ENCODE data around the gene CTNNA2.

The CTNNA2 gene

DNA sequence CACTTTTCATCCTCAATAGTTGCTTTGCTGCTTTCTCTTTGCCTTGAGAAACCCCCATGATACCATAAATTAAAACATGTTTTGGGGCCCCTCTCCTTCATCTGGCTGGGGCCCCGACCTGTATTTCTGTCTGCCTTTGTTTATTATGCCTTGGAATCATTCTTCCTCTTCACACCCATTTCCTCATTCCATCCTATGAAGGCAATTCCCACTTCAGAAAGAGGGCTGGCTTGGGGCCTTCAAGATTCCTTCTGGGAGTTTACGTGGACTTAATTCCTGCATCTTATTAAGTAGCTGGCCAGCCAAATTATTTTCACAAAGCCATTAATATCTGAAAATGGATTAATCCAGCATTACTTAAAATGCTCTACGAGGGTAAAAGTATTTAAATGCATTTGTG lies 798.5 kb downstream of the CTNNA2 start:
- Histone ChIP-seq H4K91ac (ENCODE audit: low read length) (no peak overlapping the region), H3K14ac (ENCODE audit: low read length in 2 of 2) (no peak overlapping the region), H3K36me3 (ENCODE audit: control insufficient read depth in 1 of 2, insufficient read depth in 2 of 2, low read depth in 1 of 2, low read length in 2 of 2) (no peaks in the 10 kb centered on the region), H3K4me3 (ENCODE audit: insufficient read depth in 1 of 2, low read depth in 1 of 2, low read length in 2 of 2) (no peak overlapping the region), H3K18ac (ENCODE audit: low read depth in 1 of 2, low read length in 2 of 2) (no peak overlapping the region), H3K27ac (ENCODE audit: low read length, poor library complexity, severe bottlenecking) (no peak overlapping the region), H2AFZ (ENCODE audit: low read depth, low read length) (no peak overlapping the region), H3K27me3 (ENCODE audit: control insufficient read depth in 1 of 2, insufficient read depth in 1 of 2, low read length in 2 of 2) (peaks cover 0 to 22% of the 10 kb centered on the region in 2 experiments), H3K4me2 (ENCODE audit: low read length, poor library complexity, severe bottlenecking) (no peak overlapping the region), H3K4me1 (ENCODE audit: control insufficient read depth, insufficient read depth, low read depth, low read length) (no peaks in the 10 kb centered on the region), H3K4ac (ENCODE audit: low read depth in 1 of 2, low read length in 2 of 2) (no peak overlapping the region), H2BK120ac (ENCODE audit: low read depth, low read length) (no peak overlapping the region), H2AK5ac (ENCODE audit: low read length, severe bottlenecking) (no peak overlapping the region), H2BK15ac (ENCODE audit: low read depth, poor library complexity, severe bottlenecking) (no peak overlapping the region), H4K8ac (ENCODE audit: low read length) (no peak overlapping the region), H3K9ac (ENCODE audit: low read length) (no peak overlapping the region), H3K23ac (ENCODE audit: low read length in 2 of 2) (no peak overlapping the region), H2BK12ac (ENCODE audit: low read length in 2 of 2) (no peak overlapping the region), H3K79me1 (replicated peaks; ENCODE audit: low read length, poor library complexity, severe bottlenecking) (no peaks in the 10 kb centered on the region), H3K9me3 (ENCODE audit: control insufficient read depth, low read length) (no peaks in the 10 kb centered on the region), H2BK5ac (ENCODE audit: low read depth, low read length, poor library complexity, severe bottlenecking) (no peak overlapping the region)
- 30% methylated on average over 1 of the region's 3 CpGs for WGBS
- DNase-seq, result peak; percentile 20

DNA sequence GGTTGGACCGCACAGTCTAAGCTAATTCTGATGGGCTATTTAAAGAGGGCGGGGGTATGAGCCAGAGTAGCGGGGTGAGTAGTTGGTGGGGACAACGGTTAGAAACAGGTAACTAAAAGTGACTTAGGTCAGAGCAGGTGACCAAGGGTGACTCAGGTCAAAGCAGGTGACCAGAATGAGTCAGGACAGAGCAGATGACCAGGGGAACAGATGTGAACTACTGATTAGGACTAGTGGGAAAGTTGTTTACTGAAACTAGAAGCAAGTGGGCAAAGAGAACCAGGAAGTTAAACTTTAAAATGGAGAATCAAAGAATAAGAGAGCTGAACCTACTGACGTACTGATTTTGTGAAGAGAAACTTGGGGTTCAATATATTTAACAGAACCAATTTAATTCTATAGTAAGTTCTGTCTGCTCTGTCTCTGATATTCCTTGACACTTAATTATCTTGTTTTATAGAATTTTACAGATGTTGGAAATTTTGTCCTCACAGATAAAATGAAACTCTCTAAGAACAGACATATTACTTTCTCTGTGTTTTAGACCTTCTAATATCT lies 799.5 kb downstream of the CTNNA2 start:
- Histone ChIP-seq H4K91ac (ENCODE audit: low read length) (no peak overlapping the region), H2BK12ac (ENCODE audit: low read length in 2 of 2) (peak overlapping the region in 1 of 2 experiments; percentile 18)

DNA sequence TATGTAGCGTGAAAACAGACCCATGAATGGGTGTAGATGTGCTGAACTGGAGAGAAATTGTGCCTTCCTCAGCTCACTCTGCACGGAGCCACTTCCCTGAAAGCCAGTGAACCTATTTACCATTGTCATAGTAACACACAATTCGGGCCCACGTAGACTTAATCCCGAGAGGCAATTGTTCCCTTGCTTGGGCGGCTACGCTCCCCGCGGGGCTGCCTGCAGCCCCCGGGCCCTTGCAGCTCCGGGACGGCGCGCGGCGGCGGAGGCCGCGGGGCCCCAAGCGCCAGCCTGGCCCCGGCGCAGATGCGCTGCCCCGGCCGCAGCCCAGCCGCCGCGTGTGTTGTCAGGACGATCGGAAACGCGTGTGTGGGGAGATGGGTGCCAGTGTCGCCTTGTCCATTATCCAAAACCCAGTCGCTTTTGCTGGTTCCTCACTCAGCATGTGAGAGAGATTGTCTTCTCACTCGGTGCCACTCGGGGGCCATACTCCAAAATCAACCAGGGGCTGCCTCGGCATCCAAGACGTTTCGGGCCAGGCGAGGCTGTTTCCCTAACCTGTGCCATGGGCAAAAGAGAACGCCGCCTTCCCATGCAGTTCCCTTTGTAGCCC lies 809.6 kb downstream of the CTNNA2 start:
- peaks cover 0 to 37% of the 10 kb centered on the region in 2 experiments for H3K27me3 ChIP-seq (ENCODE audit: control insufficient read depth in 1 of 2, insufficient read depth in 1 of 2, low read length in 2 of 2)
- no peak overlapping the region for H2BK15ac ChIP-seq (ENCODE audit: low read depth, poor library complexity, severe bottlenecking)
- H4K91ac ChIP-seq (ENCODE audit: low read length), result no peak overlapping the region
- H3K4me2 ChIP-seq (ENCODE audit: low read length, poor library complexity, severe bottlenecking), result no peak overlapping the region
- no peaks in the 10 kb centered on the region for H3K36me3 ChIP-seq (ENCODE audit: control insufficient read depth in 1 of 2, insufficient read depth in 2 of 2, low read depth in 1 of 2, low read length in 2 of 2)
- H3K9me3 ChIP-seq (ENCODE audit: control insufficient read depth, low read length), result no peaks in the 10 kb centered on the region
- no peak overlapping the region for H2AK5ac ChIP-seq (ENCODE audit: low read length, severe bottlenecking)
- H3K27ac ChIP-seq (ENCODE audit: low read length, poor library complexity, severe bottlenecking), result no peak overlapping the region
- 94% methylated on average over 39 of the region's 42 CpGs for WGBS
- H3K18ac ChIP-seq (ENCODE audit: low read depth in 1 of 2, low read length in 2 of 2), result peak overlapping the region in 1 of 2 experiments; percentile 34
- no peak overlapping the region for H3K4ac ChIP-seq (ENCODE audit: low read depth in 1 of 2, low read length in 2 of 2)
- H3K14ac ChIP-seq (ENCODE audit: low read length in 2 of 2), result peak overlapping the region in 1 of 2 experiments; percentile 71
- no peak for DNase-seq
- H2BK12ac ChIP-seq (ENCODE audit: low read length in 2 of 2), result no peak overlapping the region
- H4K8ac ChIP-seq (ENCODE audit: low read length), result no peak overlapping the region
- H2AFZ ChIP-seq (ENCODE audit: low read depth, low read length), result no peak overlapping the region
- peak overlapping the region in 1 of 2 experiments; percentile 45 for H3K4me3 ChIP-seq (ENCODE audit: insufficient read depth in 1 of 2, low read depth in 1 of 2, low read length in 2 of 2)
- H3K4me1 ChIP-seq (ENCODE audit: control insufficient read depth, insufficient read depth, low read depth, low read length), result no peaks in the 10 kb centered on the region
- no peaks in the 10 kb centered on the region for H3K79me1 ChIP-seq (replicated peaks; ENCODE audit: low read length, poor library complexity, severe bottlenecking)
- H3K23ac ChIP-seq (ENCODE audit: low read length in 2 of 2), result no peak overlapping the region
- no peak overlapping the region for H2BK5ac ChIP-seq (ENCODE audit: low read depth, low read length, poor library complexity, severe bottlenecking)
- H2BK120ac ChIP-seq (ENCODE audit: low read depth, low read length), result no peak overlapping the region
- H3K9ac ChIP-seq (ENCODE audit: low read length), result peak overlapping the region; percentile 33

More for the DNA sequence above, 799.5 kb downstream of the CTNNA2 start:
- Histone ChIP-seq H2AFZ (ENCODE audit: low read depth, low read length) (no peak overlapping the region), H3K14ac (ENCODE audit: low read length in 2 of 2) (no peak overlapping the region), H3K4me1 (ENCODE audit: control insufficient read depth, insufficient read depth, low read depth, low read length) (no peaks in the 10 kb centered on the region), H3K18ac (ENCODE audit: low read depth in 1 of 2, low read length in 2 of 2) (no peak overlapping the region), H4K8ac (ENCODE audit: low read length) (no peak overlapping the region), H3K79me1 (replicated peaks; ENCODE audit: low read length, poor library complexity, severe bottlenecking) (no peaks in the 10 kb centered on the region), H3K27ac (ENCODE audit: low read length, poor library complexity, severe bottlenecking) (no peak overlapping the region), H3K9me3 (ENCODE audit: control insufficient read depth, low read length) (no peaks in the 10 kb centered on the region), H3K4me3 (ENCODE audit: insufficient read depth in 1 of 2, low read depth in 1 of 2, low read length in 2 of 2) (no peak overlapping the region), H3K23ac (ENCODE audit: low read length in 2 of 2) (no peak overlapping the region), H3K4ac (ENCODE audit: low read depth in 1 of 2, low read length in 2 of 2) (no peak overlapping the region), H2BK15ac (ENCODE audit: low read depth, poor library complexity, severe bottlenecking) (no peak overlapping the region), H2AK5ac (ENCODE audit: low read length, severe bottlenecking) (no peak overlapping the region), H3K36me3 (ENCODE audit: control insufficient read depth in 1 of 2, insufficient read depth in 2 of 2, low read depth in 1 of 2, low read length in 2 of 2) (no peaks in the 10 kb centered on the region), H3K9ac (ENCODE audit: low read length) (no peak overlapping the region), H3K27me3 (ENCODE audit: control insufficient read depth in 1 of 2, insufficient read depth in 1 of 2, low read length in 2 of 2) (peaks cover 0 to 28% of the 10 kb centered on the region in 2 experiments), H2BK120ac (ENCODE audit: low read depth, low read length) (no peak overlapping the region), H3K4me2 (ENCODE audit: low read length, poor library complexity, severe bottlenecking) (no peak overlapping the region), H2BK5ac (ENCODE audit: low read depth, low read length, poor library complexity, severe bottlenecking) (no peak overlapping the region)
- DNase-seq, result no peak
- WGBS, result 88% methylated on average over 4 of the region's 5 CpGs

DNA sequence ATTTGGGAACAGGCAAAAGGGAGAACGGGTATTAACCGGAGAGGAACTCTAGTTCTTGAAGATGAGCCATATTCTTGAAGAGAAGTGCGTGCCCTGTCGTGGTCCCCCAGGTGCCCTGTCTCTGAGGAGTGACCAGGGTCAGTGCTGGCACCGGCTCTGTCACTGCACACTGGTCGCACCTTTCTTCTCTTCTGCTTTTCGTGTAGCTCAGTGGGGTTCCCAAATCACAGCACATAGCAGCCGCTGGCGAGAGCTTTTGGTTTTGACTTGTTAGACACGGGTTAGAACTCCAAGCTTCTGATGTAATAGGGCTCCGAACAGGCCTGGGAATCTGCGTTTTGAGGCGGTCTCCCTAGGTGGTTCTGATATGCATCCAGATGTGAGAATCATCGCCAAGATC lies 810.1 kb downstream of the CTNNA2 start:
- Histone ChIP-seq H2BK120ac (ENCODE audit: low read depth, low read length) (no peak overlapping the region), H3K4me1 (ENCODE audit: control insufficient read depth, insufficient read depth, low read depth, low read length) (no peaks in the 10 kb centered on the region), H3K79me1 (replicated peaks; ENCODE audit: low read length, poor library complexity, severe bottlenecking) (no peaks in the 10 kb centered on the region)

More for the DNA sequence above, 810.1 kb downstream of the CTNNA2 start:
- H4K8ac ChIP-seq (ENCODE audit: low read length), result no peak overlapping the region
- H3K36me3 ChIP-seq (ENCODE audit: control insufficient read depth in 1 of 2, insufficient read depth in 2 of 2, low read depth in 1 of 2, low read length in 2 of 2), result no peaks in the 10 kb centered on the region
- 92% methylated on average over 14 of the region's 14 CpGs for WGBS
- no peak overlapping the region for H2AK5ac ChIP-seq (ENCODE audit: low read length, severe bottlenecking)
- H3K9ac ChIP-seq (ENCODE audit: low read length), result no peak overlapping the region
- H3K4me3 ChIP-seq (ENCODE audit: insufficient read depth in 1 of 2, low read depth in 1 of 2, low read length in 2 of 2), result peak overlapping the region in 1 of 2 experiments; percentile 45
- no peak overlapping the region for H2BK15ac ChIP-seq (ENCODE audit: low read depth, poor library complexity, severe bottlenecking)
- no peak for DNase-seq
- peak overlapping the region in 1 of 2 experiments; percentile 68 for H3K14ac ChIP-seq (ENCODE audit: low read length in 2 of 2)
- no peak overlapping the region for H2AFZ ChIP-seq (ENCODE audit: low read depth, low read length)
- H3K9me3 ChIP-seq (ENCODE audit: control insufficient read depth, low read length), result no peaks in the 10 kb centered on the region
- no peak overlapping the region for H3K23ac ChIP-seq (ENCODE audit: low read length in 2 of 2)
- H2BK5ac ChIP-seq (ENCODE audit: low read depth, low read length, poor library complexity, severe bottlenecking), result no peak overlapping the region
- peaks cover 0 to 31% of the 10 kb centered on the region in 2 experiments for H3K27me3 ChIP-seq (ENCODE audit: control insufficient read depth in 1 of 2, insufficient read depth in 1 of 2, low read length in 2 of 2)
- no peak overlapping the region for H4K91ac ChIP-seq (ENCODE audit: low read length)
- H3K18ac ChIP-seq (ENCODE audit: low read depth in 1 of 2, low read length in 2 of 2), result peak overlapping the region in 1 of 2 experiments; percentile 34
- H3K4me2 ChIP-seq (ENCODE audit: low read length, poor library complexity, severe bottlenecking), result no peak overlapping the region
- no peak overlapping the region for H3K27ac ChIP-seq (ENCODE audit: low read length, poor library complexity, severe bottlenecking)
- no peak overlapping the region for H3K4ac ChIP-seq (ENCODE audit: low read depth in 1 of 2, low read length in 2 of 2)
- no peak overlapping the region for H2BK12ac ChIP-seq (ENCODE audit: low read length in 2 of 2)
